HG02938 (cell line): ENCODE data around the gene VTCN1.
A peak's percentile ranks its signal among the peaks of the same experiment; 100 is the strongest.
"Not testable (repeated sequence)": the region's sequence is repeated elsewhere in the genome, so short reads cannot be mapped to it uniquely, and the experiment has no call there.

ENCODE experiments used
- ATAC-seq: cut with Tn5 transposase; IDR thresholded peaks from one replicate; pipeline ENCODE4 v1.9.1; 2021; ENCODE audit warnings: mild to moderate bottlenecking, moderate library complexity; ENCODE audit not compliant: unreplicated experiment

The VTCN1 gene

GRCh38 chr1:117101858-117102257 lies 108.9 kb downstream of the VTCN1 start:
- ATAC-seq, result not testable (repeated sequence)

- no peak for ATAC-seq
These were observed 109.4 kb downstream of the VTCN1 start for GRCh38 chr1:117101334-117101733.

GRCh38 chr1:117098287-117098890 lies 112.3 kb downstream of the VTCN1 start:
- ATAC-seq, result no peak

- no peak for ATAC-seq
These were observed 113.3 kb downstream of the VTCN1 start for GRCh38 chr1:117097443-117097842.

- no peak for ATAC-seq
These were observed 113.7 kb downstream of the VTCN1 start for GRCh38 chr1:117096951-117097408.

GRCh38 chr1:117094841-117095604 lies 115.7 kb downstream of the VTCN1 start:
- ATAC-seq, result no peak

GRCh38 chr1:117093870-117094621 lies 116.7 kb downstream of the VTCN1 start:
- peak; percentile 91 for ATAC-seq
